H9 (cell line): ENCODE data around the gene FAM124A. TPM values are rescaled to one million over a fixed set of nuclear protein-coding genes. Genes with fewer than 3 reads are reported as not detected.

Source experiments
- DNase-seq: peaks from one replicate; pipeline ENCODE4 v3.0.0-alpha.2; 2017
- H2AFZ ChIP-seq: one replicate; pipeline ENCODE4 v1.6.1; 2013; ENCODE audit warnings: mild to moderate bottlenecking, low read length, control low read depth, moderate library complexity
- H2AK5ac ChIP-seq: 2 replicates; pipeline ENCODE4 v1.6.1; 2013; ENCODE audit warnings: low read length, control low read depth, mixed read lengths; ENCODE audit not compliant: insufficient read length
- H2BK120ac ChIP-seq: one replicate; pipeline ENCODE4 v1.6.1; 2013; ENCODE audit warnings: low read depth, mild to moderate bottlenecking, low read length, control low read depth, inconsistent platforms; ENCODE audit not compliant: poor library complexity, severe bottlenecking
- H2BK12ac ChIP-seq: 2 replicates; pipeline ENCODE4 v1.6.1; 2013; ENCODE audit warnings: low read length, control low read depth, mixed read lengths, low read depth; ENCODE audit not compliant: insufficient read length
- H2BK15ac ChIP-seq: 2 replicates; pipeline ENCODE4 v1.6.1; 2013; ENCODE audit warnings: low read depth, low read length, control low read depth
- H2BK20ac ChIP-seq: one replicate; pipeline ENCODE4 v1.6.1; 2013; ENCODE audit warnings: low read depth, mild to moderate bottlenecking, low read length, control low read depth, inconsistent platforms; ENCODE audit not compliant: poor library complexity, severe bottlenecking
- H2BK5ac ChIP-seq: 2 replicates; pipeline ENCODE4 v1.6.1; 2013; ENCODE audit warnings: low read length, control low read depth, mixed read lengths; ENCODE audit not compliant: insufficient read length
- H3K14ac ChIP-seq: 2 replicates; pipeline ENCODE4 v1.6.1; 2013; ENCODE audit warnings: low read length, control low read depth; ENCODE audit not compliant: insufficient read depth
- H3K18ac ChIP-seq: 2 replicates; pipeline ENCODE4 v1.6.1; 2013; ENCODE audit warnings: low read depth, mild to moderate bottlenecking, mixed read lengths, low read length, control low read depth; ENCODE audit not compliant: insufficient read length
- H3K23ac ChIP-seq: 2 replicates; pipeline ENCODE4 v1.6.1; 2013; ENCODE audit warnings: low read length, control low read depth, mixed read lengths, low read depth; ENCODE audit not compliant: insufficient read length
- H3K23me2 ChIP-seq: 2 replicates; pipeline ENCODE4 v1.6.1; 2013; ENCODE audit warnings: low read depth, mild to moderate bottlenecking, mixed read lengths, low read length, control low read depth; ENCODE audit not compliant: insufficient read length, poor library complexity, severe bottlenecking
- H3K27ac ChIP-seq: 2 replicates; pipeline ENCODE4 v1.5.1; 2013; ENCODE audit warnings: low read length, control low read depth, mixed read lengths, low read depth; ENCODE audit not compliant: insufficient read length
- H3K27me3 ChIP-seq: 2 replicates; pipeline ENCODE4 v1.6.1; 2013; ENCODE audit warnings: low read length, control low read depth, inconsistent platforms; ENCODE audit not compliant: insufficient read depth
- H3K4ac ChIP-seq: 2 replicates; pipeline ENCODE4 v1.6.1; 2013; ENCODE audit warnings: low read depth, mild to moderate bottlenecking, control low read depth, inconsistent platforms, low read length, moderate library complexity
- H3K4me1 ChIP-seq: 2 replicates; pipeline ENCODE4 v1.6.1; 2013; ENCODE audit warnings: low read length, control low read depth, inconsistent platforms; ENCODE audit not compliant: insufficient read depth
- H3K4me2 ChIP-seq: 2 replicates; pipeline ENCODE4 v1.6.1; 2013; ENCODE audit warnings: low read length, control low read depth, mixed read lengths; ENCODE audit not compliant: insufficient read length, insufficient read depth
- H3K56ac ChIP-seq: 2 replicates; pipeline ENCODE4 v1.6.1; 2013; ENCODE audit warnings: low read depth, mild to moderate bottlenecking, mixed read lengths, low read length, control low read depth; ENCODE audit not compliant: insufficient read length
- H3K79me1 ChIP-seq: 2 replicates; pipeline ENCODE4 v1.6.1; 2013; ENCODE audit warnings: low read depth, mild to moderate bottlenecking, moderate library complexity, low read length, control low read depth, inconsistent platforms; ENCODE audit not compliant: insufficient read depth, poor library complexity, severe bottlenecking
- H3K79me2 ChIP-seq: 2 replicates; pipeline ENCODE4 v1.6.1; 2013; ENCODE audit warnings: low read length, control low read depth, inconsistent platforms; ENCODE audit not compliant: insufficient read depth
- H3K9ac ChIP-seq: 2 replicates; pipeline ENCODE4 v1.6.1; 2013; ENCODE audit warnings: low read length, control low read depth, mixed read lengths; ENCODE audit not compliant: insufficient read length; ENCODE audit errors: extremely low read depth
- H3K9me3 ChIP-seq: one replicate; pipeline ENCODE4 v1.6.1; 2013; ENCODE audit warnings: low read depth, low read length, inconsistent platforms; ENCODE audit not compliant: control insufficient read depth
- H3T11ph ChIP-seq: one replicate; pipeline ENCODE4 v1.6.1; 2013; ENCODE audit warnings: mild to moderate bottlenecking, low read length, control low read depth, inconsistent platforms
- H4K20me1 ChIP-seq: one replicate; pipeline ENCODE4 v1.6.1; 2013; ENCODE audit not compliant: control insufficient read depth, insufficient read length, insufficient read depth
- H4K5ac ChIP-seq: 2 replicates; pipeline ENCODE4 v1.6.1; 2013; ENCODE audit warnings: low read depth, mild to moderate bottlenecking, mixed read lengths, low read length, control low read depth; ENCODE audit not compliant: insufficient read length
- H4K8ac ChIP-seq: replicated peaks from 2 replicates; pipeline ENCODE4 v1.6.1; 2013; ENCODE audit warnings: low read length, control low read depth, mixed read lengths, low read depth; ENCODE audit not compliant: insufficient read length
- H4K91ac ChIP-seq: 2 replicates; pipeline ENCODE4 v1.6.1; 2013; ENCODE audit warnings: low read depth, mild to moderate bottlenecking, moderate library complexity, mixed read lengths, low read length, control low read depth; ENCODE audit not compliant: insufficient read length
- H3K27ac Mint-ChIP-seq, 3 experiments: 2 replicates in 2 of 3; 3 replicates in 1 of 3; pipeline ENCODE4 v1.8.0; 2020 to 2021; ENCODE audit warnings: mixed read lengths in 3 of 3, mild to moderate bottlenecking in 1 of 3, moderate library complexity in 1 of 3
- H3K27me3 Mint-ChIP-seq: 2 replicates; pipeline ENCODE4 v1.8.0; 2021; ENCODE audit warnings: low read depth, mild to moderate bottlenecking, moderate library complexity, mixed read lengths
- H3K36me3 Mint-ChIP-seq, 3 experiments: 2 replicates in 2 of 3; 3 replicates in 1 of 3; pipeline ENCODE4 v1.8.0; 2020 to 2021; ENCODE audit warnings: low read depth in 3 of 3, mixed read lengths in 3 of 3; ENCODE audit not compliant: insufficient read depth in 1 of 3
- H3K4me1 Mint-ChIP-seq, 2 experiments: 2 replicates each; pipeline ENCODE4 v1.8.0; 2020; ENCODE audit warnings: mixed read lengths in 2 of 2
- H3K4me3 Mint-ChIP-seq, 2 experiments: 2 replicates in 1 of 2; 3 replicates in 1 of 2; pipeline ENCODE4 v1.8.0; 2020 to 2021; ENCODE audit warnings: mild to moderate bottlenecking in 2 of 2, mixed read lengths in 2 of 2, moderate library complexity in 1 of 2
- H3K9me3 Mint-ChIP-seq, 2 experiments: 2 replicates in 1 of 2; 3 replicates in 1 of 2; pipeline ENCODE4 v1.8.0; 2020; ENCODE audit warnings: mild to moderate bottlenecking in 2 of 2, mixed read lengths in 2 of 2, moderate library complexity in 1 of 2
- WGBS: extraction: QIAGEN DNeasy Blood & Tissue Kit; methylation state at CpG from one replicate; pipeline ENCODE4 v1.1.7; 2013; ENCODE audit warnings: missing lambda C conversion rate, low lambda C conversion rate, mixed read lengths; ENCODE audit not compliant: insufficient read length; ENCODE audit errors: extremely low coverage; 5-methylcytosine and 5-hydroxymethylcytosine counted together
- total RNA-seq: library from RNA; stranded (reverse); gene quantifications from 2 replicates; pipeline ENCODE4 v1.2.1, GENCODE V29; 2021
- TF ChIP-seq, protein P1 (sequence below): fragments of 200-600 bp; sonication (generic); conservative IDR thresholded peaks from 3 replicates; pipeline ENCODE4 v1.8.0; 2021; ENCODE audit warnings: antibody characterized with exemption, mild to moderate bottlenecking

The FAM124A gene
- total RNA-seq, 1 experiment from 2014 or later, result 41.9 TPM

DNA sequence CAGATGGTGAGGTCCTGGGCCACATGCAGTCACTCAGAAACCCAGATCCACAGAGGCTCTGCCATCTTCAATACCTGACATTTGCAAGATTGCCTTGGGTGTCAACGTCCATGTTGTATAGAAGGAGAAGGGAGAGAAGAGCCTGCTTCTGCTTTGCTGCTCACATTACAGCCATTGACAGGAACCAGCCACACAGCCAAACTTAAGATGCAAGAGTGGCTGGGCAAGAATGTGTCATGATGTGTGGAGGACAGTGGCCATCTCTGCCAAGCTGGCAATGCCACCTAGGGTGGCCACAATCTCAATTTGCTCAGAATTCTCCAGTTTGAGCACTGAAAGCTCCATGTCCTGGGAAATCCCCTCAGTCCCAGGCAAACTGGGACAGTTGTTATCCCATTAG is 91.4 kb downstream of the FAM124A start:
- no peaks in the 10 kb centered on the region for H3K9me3 ChIP-seq
- no peak overlapping the region for H2BK120ac ChIP-seq
- H3K4ac ChIP-seq, result no peak overlapping the region
- H3K9me3 Mint-ChIP-seq, result peaks cover 3% of the 10 kb centered on the region in 2 experiments; a peak in 3 of 5 replicates
- no peak for DNase-seq
- no peaks in the 10 kb centered on the region for H3K23me2 ChIP-seq
- peaks cover 0 to 11% (median 2%) of the 10 kb centered on the region in 3 experiments; a peak in 4 of 7 replicates for H3K36me3 Mint-ChIP-seq
- no CpG with 5 or more reads among the region's 1 CpG for WGBS
- no peak overlapping the region for H3T11ph ChIP-seq
- no peak overlapping the region for H2BK12ac ChIP-seq
- no peak overlapping the region for H3K4me3 Mint-ChIP-seq
- H3K27me3 Mint-ChIP-seq, result no peaks in the 10 kb centered on the region; the same call in 1 of the 2 replicates
- no peaks in the 10 kb centered on the region for H3K27me3 ChIP-seq
- peaks cover 35% of the 10 kb centered on the region in 2 experiments for H3K4me1 Mint-ChIP-seq
- no peak overlapping the region for H3K56ac ChIP-seq
- H3K4me1 ChIP-seq, result peaks cover 6% of the 10 kb centered on the region
- no peak overlapping the region for H3K27ac Mint-ChIP-seq
- H2BK20ac ChIP-seq, result no peak overlapping the region
- H2BK5ac ChIP-seq, result no peak overlapping the region
- no peak overlapping the region for H4K5ac ChIP-seq
- H3K9ac ChIP-seq, result no peak overlapping the region
- no peaks in the 10 kb centered on the region for H3K79me2 ChIP-seq
- H4K8ac ChIP-seq, result no peak overlapping the region
- H3K14ac ChIP-seq, result no peak overlapping the region
- no peak overlapping the region for H3K18ac ChIP-seq
- H3K79me1 ChIP-seq, result no peaks in the 10 kb centered on the region
- no peak overlapping the region for H2AK5ac ChIP-seq
- no peak overlapping the region for H3K23ac ChIP-seq
- no peak overlapping the region for H2BK15ac ChIP-seq
- H4K91ac ChIP-seq, result no peak overlapping the region
- no peak overlapping the region for H3K4me2 ChIP-seq
- TF ChIP-seq, protein P1, sequence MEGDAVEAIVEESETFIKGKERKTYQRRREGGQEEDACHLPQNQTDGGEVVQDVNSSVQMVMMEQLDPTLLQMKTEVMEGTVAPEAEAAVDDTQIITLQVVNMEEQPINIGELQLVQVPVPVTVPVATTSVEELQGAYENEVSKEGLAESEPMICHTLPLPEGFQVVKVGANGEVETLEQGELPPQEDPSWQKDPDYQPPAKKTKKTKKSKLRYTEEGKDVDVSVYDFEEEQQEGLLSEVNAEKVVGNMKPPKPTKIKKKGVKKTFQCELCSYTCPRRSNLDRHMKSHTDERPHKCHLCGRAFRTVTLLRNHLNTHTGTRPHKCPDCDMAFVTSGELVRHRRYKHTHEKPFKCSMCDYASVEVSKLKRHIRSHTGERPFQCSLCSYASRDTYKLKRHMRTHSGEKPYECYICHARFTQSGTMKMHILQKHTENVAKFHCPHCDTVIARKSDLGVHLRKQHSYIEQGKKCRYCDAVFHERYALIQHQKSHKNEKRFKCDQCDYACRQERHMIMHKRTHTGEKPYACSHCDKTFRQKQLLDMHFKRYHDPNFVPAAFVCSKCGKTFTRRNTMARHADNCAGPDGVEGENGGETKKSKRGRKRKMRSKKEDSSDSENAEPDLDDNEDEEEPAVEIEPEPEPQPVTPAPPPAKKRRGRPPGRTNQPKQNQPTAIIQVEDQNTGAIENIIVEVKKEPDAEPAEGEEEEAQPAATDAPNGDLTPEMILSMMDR, result no peak
- no peaks in the 10 kb centered on the region for H4K20me1 ChIP-seq
- H3K27ac ChIP-seq, result no peak overlapping the region
- H2AFZ ChIP-seq, result no peak overlapping the region
